GM19023 (cell line): ENCODE measurements around the gene SARM1.
"Not testable (repeated sequence)": the region's sequence is repeated elsewhere in the genome, so short reads cannot be mapped to it uniquely, and the experiment has no call there.

Experiments
- ATAC-seq: cut with Tn5 transposase; IDR thresholded peaks from one replicate; pipeline ENCODE4 v1.9.1; 2021; ENCODE audit warnings: mild to moderate bottlenecking, moderate library complexity; ENCODE audit not compliant: unreplicated experiment

The SARM1 gene

DNA sequence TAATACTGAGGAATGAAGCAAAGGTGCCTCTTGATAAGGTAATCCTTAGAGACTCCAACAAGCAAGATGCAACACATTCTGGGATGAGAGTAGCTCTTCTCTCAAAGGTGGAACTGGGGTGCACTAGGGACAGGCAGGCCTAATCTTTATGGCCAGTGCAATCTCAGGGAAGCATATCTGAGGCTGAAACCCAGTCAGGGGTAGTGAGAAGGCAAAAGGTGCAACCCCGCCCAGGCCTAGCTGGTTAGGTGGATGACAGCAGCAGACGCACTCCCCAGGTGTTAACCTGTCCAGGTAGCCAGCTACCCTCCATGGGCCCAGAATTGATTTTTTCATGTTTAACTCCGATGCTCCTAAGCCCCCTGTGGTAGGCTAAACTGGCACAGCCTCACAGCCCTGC is 44.4 kb downstream of the SARM1 start:
- ATAC-seq: no peak

DNA sequence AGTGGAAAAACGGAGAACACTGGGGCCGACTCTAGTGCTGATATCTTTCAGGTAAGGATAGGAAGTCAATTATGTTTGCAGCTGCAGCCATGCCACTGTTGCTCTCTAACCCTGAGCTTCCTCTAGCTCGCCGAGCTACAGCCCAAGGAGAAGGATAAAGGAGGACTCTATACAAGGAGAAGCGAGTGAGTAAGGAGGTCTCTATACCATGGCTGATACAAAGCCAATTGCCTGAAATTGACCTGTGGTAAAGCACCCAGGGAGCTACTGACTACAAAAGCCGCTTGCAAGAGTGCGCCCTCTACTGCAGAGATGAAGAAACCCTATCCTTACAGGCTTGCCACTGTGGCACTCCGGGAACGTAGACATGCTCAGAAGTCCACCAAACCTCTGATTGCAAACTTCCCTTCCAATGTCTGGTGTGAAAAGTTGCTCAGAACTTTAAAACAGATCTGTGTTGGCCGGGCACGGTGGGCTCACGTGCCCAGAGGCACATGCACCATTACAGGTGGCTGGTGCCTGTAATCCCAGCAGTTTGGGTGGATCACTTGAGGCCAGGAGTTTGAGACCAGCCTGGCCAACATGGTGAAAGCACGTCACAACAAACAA is 45.3 kb downstream of the SARM1 start:
- no peak for ATAC-seq

DNA sequence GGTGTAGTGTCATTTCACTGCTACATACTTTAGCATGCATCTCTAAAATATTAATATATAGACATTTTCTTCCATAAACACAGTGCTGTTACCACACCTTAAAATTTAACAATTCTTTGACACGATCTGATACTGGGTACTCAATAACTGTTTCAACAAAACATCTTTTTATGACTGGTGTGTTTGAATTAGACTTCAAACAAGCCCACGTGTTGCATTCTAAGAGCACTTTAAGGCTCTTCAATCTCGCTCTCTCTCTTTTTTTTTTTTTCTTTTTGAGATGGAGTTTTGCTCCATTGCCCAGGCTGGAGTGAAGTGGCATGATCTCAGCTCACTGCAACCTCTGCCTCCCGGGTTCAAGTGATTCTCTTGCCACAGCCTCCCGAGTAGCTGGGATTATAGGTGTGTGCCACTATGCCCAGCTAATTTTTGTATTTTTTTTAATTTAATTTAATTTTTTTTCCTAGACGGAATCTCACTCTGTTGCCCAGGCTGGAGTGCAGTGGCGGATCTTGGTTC is 50.4 kb downstream of the SARM1 start:
- ATAC-seq: no peak

DNA sequence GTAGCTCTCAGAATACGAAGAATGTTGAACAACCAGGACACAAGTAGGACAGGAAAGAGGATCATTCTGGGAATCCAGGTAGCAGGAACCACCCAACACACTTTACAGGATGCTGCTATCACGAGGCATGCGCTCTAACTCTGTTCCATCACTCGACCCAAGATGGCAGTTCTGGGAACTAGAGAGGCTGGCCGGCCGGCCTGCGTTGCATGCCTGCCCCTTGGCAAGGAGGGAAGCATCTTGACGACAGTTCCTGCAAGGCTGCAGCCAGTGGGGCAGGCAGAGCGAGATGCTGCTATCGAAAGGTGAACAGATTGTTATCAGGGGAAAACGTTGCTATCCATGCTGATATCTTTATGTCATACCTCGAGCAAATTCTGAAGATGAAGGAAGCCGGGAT is 53.7 kb downstream of the SARM1 start:
- ATAC-seq: no peak

DNA sequence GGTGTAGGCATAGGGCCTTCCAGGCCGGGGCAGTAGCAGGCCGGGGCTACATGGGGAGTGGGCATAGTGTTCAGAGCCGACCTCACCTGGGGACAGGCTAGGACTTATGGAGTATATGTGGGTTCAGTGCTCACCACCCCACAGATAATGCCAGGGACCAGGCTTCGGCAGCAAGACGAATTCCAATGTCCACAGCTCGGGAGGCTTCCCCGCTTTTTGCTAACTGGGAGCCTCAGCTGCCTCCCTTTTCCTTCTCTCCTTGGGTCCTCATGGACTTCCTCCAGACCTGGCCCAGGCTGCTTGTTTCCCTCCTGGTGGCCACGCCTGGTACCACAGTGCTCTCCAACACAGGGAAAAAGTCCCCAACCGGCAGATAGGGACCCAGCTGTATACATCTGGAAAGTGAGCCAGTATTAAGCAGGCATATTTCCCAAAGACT is 54.6 kb downstream of the SARM1 start:
- no peak for ATAC-seq

DNA sequence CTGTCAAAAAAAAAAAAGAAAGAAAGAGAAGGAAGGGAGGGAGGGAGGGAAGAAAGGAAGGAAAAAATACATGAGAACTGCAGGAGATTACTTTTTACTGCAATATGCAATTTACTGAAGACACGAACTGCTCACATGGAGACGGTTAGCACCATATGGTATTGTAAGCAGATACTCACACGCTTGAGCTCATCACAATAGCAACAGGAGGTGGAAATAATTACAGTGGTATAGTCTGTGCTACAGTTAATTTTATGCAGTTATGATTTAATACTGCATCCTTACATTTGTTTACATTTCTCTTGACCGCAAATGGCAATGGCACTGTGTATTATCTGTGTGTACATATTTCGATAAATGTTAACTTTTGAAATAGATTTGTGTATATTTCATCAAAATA is 55.9 kb downstream of the SARM1 start:
- no peak for ATAC-seq

DNA sequence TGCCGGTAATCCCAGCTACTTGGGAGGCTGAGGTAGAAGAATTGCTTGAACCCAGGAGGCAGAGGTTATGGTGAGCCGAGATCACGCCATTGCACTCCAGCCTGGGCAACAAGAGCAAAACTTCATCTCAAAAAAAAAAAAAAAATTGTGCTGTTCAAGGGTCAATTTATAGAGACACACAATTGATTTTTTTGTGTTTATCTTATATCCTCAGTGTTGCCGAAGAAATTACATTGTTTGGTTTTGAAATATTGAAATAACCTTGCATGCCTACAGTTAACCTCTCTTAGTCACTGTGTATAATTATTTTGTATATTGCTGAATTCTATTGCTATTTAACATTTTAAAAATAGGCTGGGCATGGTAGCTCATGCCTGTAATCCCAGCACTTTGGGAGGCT is 56.5 kb downstream of the SARM1 start:
- not testable (repeated sequence) for ATAC-seq

DNA sequence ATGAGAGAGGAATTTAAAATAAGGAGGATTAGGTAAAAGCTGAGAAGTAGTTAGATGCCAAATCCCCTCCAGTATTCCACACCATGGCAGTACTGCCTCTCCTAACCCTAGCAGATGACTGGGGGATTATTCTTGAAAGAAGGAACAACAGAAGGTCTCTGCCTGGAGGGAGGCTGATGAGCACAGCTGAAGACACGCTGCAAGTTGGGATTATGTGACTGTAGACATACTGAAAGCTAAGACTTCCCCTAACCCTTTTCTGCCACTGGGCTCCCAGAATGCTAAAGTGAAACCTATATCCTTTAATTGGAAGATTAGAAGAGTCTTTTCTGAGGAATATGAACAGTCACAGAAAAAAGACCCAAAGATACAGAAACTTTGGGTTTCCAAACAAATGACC is 62.2 kb downstream of the SARM1 start:
- no peak for ATAC-seq

DNA sequence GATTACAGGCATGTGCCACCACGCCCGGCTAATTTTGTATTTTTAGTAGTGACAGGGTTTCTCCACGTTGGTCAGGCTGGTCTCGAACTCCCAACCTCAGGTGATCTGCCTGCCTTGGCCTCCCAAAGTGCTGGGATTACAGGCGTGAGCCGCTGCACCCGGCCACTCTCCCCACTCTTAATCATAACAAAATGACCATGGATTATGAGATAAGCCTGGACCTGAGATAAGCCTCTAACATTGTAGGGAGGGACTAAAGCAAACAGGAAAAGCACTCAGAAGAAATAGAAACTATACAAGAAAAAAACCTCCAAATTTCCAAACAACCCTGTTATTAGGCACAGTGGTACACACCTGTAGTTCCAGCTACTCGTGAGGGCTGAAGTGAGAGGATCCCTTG is 62.8 kb downstream of the SARM1 start:
- ATAC-seq: not testable (repeated sequence)

DNA sequence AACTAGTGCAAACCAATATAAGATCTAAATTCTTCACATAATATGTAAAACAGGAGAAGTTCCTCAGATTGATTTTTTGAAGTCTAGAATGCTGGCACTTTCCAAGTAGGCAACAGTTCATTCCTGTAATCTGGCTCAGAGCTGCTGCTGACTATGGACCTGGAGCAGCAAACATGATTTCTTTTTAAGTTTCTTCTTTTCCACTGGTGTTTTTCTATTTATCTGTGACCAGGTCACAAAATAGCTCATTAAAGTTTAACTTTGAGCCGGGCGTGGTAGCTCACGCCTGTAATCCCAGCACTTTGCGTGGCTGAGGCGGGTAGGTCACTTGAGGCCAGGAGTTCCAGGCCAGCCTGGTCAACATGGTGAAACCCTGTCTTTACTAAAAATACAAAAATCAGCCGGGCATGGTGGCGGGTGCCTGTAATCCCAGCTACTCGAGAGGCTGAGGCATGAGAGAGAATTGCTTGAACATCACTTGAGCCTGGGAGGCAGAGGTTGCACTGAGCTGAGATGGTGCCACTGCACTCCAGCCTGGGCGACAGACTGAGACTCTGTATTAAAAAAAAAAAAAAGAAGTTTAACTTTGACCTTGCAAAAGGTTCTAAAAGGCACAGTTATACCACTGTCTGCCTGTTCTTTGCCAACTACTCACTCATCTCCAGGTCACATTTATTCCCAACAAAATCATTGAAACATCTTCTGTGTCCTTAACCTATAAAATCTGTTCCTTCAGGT is 72.6 kb downstream of the SARM1 start:
- ATAC-seq: no peak

DNA sequence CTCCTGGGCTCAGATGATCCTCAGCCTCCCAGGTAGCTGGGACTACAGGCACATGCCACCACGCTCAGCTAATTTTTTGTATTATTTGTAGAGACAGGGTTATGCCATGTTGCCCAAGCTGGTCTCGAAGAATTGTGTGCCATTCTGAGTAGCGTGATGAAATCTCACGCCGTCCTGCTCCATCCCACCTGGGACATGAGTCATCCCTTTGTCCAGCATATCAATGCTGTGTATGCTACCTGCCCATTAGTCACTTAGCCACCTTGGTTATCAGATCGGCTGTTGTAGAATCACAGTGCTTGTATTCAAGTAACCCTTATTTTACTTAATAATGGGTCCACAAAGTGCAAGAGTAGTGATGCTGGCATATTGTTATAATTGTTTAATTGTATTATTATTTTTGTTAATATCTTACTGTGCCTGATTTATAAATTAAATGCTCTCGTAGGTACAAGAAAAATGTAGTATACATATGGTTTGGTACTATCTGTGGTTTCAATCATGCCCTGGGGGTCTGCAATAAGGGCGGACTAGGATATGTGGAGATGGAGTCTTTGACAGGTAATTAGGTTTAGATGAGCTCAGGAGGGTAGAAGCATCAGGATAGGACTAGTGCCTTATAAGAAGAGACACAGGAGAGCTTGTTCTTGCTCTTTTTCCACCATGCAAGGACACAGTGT is 75.4 kb downstream of the SARM1 start:
- no peak for ATAC-seq

DNA sequence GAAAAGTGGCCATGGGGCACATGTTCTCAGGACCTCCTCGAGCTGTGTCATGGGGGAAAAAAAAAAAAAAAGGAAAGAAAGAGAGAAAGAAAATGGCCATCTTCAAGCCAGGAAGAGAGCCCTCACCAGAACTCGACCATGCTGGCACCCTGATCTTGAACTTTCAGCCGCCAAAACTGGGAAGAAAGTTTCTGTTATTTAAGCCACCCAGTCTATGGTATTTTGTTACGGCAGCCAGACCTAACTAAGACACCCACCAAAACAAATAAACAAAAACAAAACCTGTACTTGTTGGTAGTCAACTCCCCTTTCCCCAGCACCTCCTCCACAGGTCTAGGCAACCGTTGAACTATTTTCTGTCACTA is 75.9 kb downstream of the SARM1 start:
- ATAC-seq: no peak

DNA sequence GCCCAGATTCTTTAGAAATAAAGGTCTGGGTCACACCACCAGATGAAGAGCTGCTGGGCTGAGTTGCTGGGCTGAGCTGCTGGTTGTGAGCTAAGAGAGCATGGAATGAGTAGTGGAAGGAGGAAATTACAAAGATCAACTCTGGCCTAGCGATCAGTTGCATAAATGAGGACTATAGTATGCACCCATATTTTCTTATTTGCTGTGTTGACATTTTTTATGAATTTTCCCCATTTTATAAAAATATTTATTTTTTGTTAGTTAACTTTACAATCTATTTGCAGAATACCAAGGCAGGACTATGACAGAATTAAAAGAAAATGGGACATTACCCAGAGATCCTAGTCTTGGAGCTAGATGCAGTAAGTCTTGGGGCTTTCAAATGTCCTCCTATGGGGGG is 78.4 kb downstream of the SARM1 start:
- no peak for ATAC-seq
